ENCODE results near the gene PPP4C.
A peak's percentile ranks its signal among the peaks of the same experiment; 100 is the strongest.

PPP4C gene

DNA sequence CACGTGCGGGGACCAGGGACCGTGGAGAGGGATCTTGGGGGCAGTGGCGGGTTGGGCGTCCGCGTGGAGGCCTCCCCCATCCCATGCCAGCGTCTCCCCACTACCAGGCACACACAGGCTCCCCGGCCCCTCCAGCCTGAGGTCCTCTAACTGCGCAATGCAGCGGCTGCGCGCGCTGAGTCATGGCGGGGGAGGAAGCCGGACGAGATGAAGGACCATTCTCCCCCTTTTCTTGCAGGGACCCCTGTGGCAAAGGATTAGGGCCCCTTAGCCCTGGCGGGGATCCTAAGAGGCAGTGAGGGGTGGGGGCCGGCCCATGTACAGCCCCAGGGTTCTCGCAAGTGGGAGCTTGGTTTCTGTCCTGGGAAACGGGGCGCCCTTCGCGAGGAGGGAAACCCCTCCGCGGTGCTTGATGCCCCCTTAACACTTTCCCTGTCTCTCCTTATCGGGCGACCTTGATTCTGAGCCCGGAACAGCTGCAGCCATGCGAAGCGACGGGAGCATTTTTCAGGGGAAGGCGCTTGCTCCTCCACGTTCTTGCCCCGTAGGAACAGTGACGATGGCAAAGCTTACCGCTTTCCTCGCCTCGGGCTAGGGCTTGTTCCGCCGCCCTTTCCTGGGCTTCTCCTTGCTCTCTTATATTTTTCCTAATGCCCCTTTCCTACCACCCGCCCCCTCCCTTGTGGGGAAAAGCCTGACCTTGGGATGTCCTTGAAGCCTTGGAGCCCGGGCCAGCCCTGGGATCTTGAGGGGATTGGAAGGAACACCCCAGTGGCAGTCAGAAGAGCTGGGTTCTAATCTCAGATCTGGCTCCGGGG is 9.6 kb upstream of the PPP4C start:
- peak overlapping the region; percentile 99 for H3K9ac ChIP-seq (ENCODE audit: insufficient read length, low read depth)
- H3K4me3 ChIP-seq (ENCODE audit: insufficient read length, low read depth) = peak overlapping the region; percentile 98
- TF ChIP-seq SUZ12 (IDR thresholded peaks at IDR 0.05; ENCODE audit: extremely low read depth, insufficient read depth, insufficient read length) (no peak), ZNF274 (IDR thresholded peaks at IDR 0.05; ENCODE audit: low read depth, low read length) (no peak), YY1 (IDR thresholded peaks at IDR 0.05; ENCODE audit: insufficient read depth, insufficient read length) (no peak)
- H3K9me3 ChIP-seq (ENCODE audit: insufficient read depth, low read length) = no peaks in the 10 kb centered on the region
- no peaks in the 10 kb centered on the region for H3K27me3 ChIP-seq (ENCODE audit: insufficient read depth, insufficient read length)
- peaks cover 33% of the 10 kb centered on the region for H3K4me1 ChIP-seq (ENCODE audit: insufficient read depth, insufficient read length)
- H3K36me3 ChIP-seq (ENCODE audit: insufficient read depth, insufficient read length, low read length) = peaks cover 53% of the 10 kb centered on the region
- DNase-seq (ENCODE audit: low read depth, low spot score) = no peak

DNA sequence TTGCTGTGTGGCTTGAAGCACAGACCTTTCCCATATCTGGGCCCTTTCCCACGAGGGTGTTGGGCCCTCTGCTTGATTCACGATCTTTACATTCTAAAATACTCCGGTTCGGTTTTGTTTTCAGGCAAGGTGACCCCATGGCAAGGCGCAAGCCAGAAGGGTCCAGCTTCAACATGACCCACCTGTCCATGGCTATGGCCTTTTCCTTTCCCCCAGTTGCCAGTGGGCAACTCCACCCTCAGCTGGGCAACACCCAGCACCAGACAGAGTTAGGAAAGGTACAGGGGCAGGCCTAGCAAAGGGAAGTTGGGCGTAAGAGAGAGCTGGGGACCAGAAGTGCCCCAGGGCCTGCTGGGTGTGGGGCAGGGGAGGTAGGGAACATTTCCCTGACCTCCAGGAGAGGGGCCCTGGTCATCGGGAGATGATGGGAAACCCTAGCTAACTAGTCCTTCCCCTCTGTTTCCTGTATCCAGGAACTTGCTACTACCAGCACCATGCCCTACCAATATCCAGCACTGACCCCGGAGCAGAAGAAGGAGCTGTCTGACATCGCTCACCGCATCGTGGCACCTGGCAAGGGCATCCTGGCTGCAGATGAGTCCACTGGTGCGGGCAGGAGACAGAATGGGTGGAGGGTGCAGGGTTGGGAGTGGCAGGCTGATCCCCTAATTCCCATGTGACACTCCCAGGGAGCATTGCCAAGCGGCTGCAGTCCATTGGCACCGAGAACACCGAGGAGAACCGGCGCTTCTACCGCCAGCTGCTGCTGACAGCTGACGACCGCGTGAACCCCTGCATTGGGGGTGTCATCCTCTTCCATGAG is 8.8 kb upstream of the PPP4C start:
- H3K9ac ChIP-seq (ENCODE audit: insufficient read length, low read depth) = peak overlapping the region; percentile 99
- H3K27me3 ChIP-seq (ENCODE audit: insufficient read depth, insufficient read length) = no peaks in the 10 kb centered on the region
- TF ChIP-seq YY1 (IDR thresholded peaks at IDR 0.05; ENCODE audit: insufficient read depth, insufficient read length) = no peak
- TF ChIP-seq ZNF274 (IDR thresholded peaks at IDR 0.05; ENCODE audit: low read depth, low read length) = no peak
- no peak for TF ChIP-seq SUZ12 (IDR thresholded peaks at IDR 0.05; ENCODE audit: extremely low read depth, insufficient read depth, insufficient read length)
- H3K4me1 ChIP-seq (ENCODE audit: insufficient read depth, insufficient read length) = peaks cover 33% of the 10 kb centered on the region
- H3K36me3 ChIP-seq (ENCODE audit: insufficient read depth, insufficient read length, low read length) = peaks cover 60% of the 10 kb centered on the region
- no peak for DNase-seq (ENCODE audit: low read depth, low spot score)
- H3K4me3 ChIP-seq (ENCODE audit: insufficient read length, low read depth) = peak overlapping the region; percentile 98
- H3K9me3 ChIP-seq (ENCODE audit: insufficient read depth, low read length) = no peaks in the 10 kb centered on the region

- Histone ChIP-seq H3K36me3 (ENCODE audit: insufficient read depth, insufficient read length, low read length) (peaks cover 66% of the 10 kb centered on the region), H3K4me1 (ENCODE audit: insufficient read depth, insufficient read length) (peaks cover 33% of the 10 kb centered on the region), H3K9me3 (ENCODE audit: insufficient read depth, low read length) (no peaks in the 10 kb centered on the region), H3K9ac (ENCODE audit: insufficient read length, low read depth) (peak overlapping the region; percentile 99), H3K27me3 (ENCODE audit: insufficient read depth, insufficient read length) (no peaks in the 10 kb centered on the region), H3K4me3 (ENCODE audit: insufficient read length, low read depth) (peak overlapping the region; percentile 98)
- no peak for TF ChIP-seq SUZ12 (IDR thresholded peaks at IDR 0.05; ENCODE audit: extremely low read depth, insufficient read depth, insufficient read length)
- no peak for TF ChIP-seq ZNF274 (IDR thresholded peaks at IDR 0.05; ENCODE audit: low read depth, low read length)
- TF ChIP-seq YY1 (IDR thresholded peaks at IDR 0.05; ENCODE audit: insufficient read depth, insufficient read length) = no peak
- DNase-seq (ENCODE audit: low read depth, low spot score) = no peak
Measured at GRCh38 chr16:30067584-30067916, 8.2 kb upstream of the PPP4C start.

DNA sequence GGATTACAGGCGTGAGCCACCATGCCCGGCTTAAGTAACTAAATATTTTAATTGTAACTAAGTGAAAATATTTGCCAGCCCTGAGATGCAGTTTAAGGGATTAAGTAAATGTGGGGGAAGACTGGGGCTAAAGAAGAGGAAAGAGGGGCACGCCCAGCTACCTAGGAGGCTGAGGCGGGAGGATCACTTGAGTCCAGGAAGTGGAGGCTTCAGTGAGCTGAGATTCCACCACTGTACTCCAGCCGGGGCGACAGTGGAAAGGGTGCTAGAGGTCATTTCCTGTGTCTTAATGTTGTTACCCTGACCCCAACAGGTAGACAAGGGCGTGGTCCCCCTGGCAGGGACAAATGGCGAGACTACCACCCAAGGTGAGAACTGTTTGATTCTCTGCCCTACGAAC is 7.5 kb upstream of the PPP4C start:
- Histone ChIP-seq H3K4me1 (ENCODE audit: insufficient read depth, insufficient read length) (peaks cover 33% of the 10 kb centered on the region), H3K9ac (ENCODE audit: insufficient read length, low read depth) (no peak overlapping the region), H3K4me3 (ENCODE audit: insufficient read length, low read depth) (peak overlapping the region; percentile 20), H3K9me3 (ENCODE audit: insufficient read depth, low read length) (no peaks in the 10 kb centered on the region), H3K27me3 (ENCODE audit: insufficient read depth, insufficient read length) (no peaks in the 10 kb centered on the region), H3K36me3 (ENCODE audit: insufficient read depth, insufficient read length, low read length) (peaks cover 74% of the 10 kb centered on the region)
- no peak for DNase-seq (ENCODE audit: low read depth, low spot score)
- TF ChIP-seq ZNF274 (IDR thresholded peaks at IDR 0.05; ENCODE audit: low read depth, low read length) = no peak
- no peak for TF ChIP-seq SUZ12 (IDR thresholded peaks at IDR 0.05; ENCODE audit: extremely low read depth, insufficient read depth, insufficient read length)
- no peak for TF ChIP-seq YY1 (IDR thresholded peaks at IDR 0.05; ENCODE audit: insufficient read depth, insufficient read length)

DNA sequence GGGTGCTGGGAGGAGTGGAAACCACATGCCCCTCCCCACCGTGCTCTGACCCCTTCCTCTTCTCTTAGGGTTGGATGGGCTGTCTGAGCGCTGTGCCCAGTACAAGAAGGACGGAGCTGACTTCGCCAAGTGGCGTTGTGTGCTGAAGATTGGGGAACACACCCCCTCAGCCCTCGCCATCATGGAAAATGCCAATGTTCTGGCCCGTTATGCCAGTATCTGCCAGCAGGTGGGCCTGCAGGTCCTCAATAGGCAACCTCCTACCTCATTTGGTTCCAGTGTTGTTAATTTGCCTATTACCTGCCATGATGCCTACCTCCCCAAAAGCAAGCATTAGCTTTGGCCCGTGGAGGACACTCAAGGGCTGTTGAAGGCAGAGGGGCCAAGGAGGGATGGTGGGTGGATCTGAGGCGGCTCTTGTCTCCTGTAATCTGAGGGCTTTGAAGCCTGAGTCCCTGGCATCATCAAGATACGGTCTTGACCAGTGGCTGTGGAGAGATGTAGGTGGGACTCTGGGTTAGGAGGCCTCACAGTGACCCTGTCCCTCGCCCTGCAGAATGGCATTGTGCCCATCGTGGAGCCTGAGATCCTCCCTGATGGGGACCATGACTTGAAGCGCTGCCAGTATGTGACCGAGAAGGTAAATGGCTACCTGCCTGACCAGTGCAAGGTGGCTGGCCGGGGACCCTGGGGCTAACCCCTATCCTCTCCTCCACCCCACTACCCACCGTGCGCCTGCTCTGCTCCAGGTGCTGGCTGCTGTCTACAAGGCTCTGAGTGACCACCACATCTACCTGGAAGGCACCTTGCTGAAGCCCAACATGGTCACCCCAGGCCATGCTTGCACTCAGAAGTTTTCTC is 6.8 kb upstream of the PPP4C start:
- Histone ChIP-seq H3K4me3 (ENCODE audit: insufficient read length, low read depth) (no peak overlapping the region), H3K9me3 (ENCODE audit: insufficient read depth, low read length) (no peaks in the 10 kb centered on the region), H3K4me1 (ENCODE audit: insufficient read depth, insufficient read length) (peaks cover 28% of the 10 kb centered on the region), H3K36me3 (ENCODE audit: insufficient read depth, insufficient read length, low read length) (peaks cover 79% of the 10 kb centered on the region), H3K9ac (ENCODE audit: insufficient read length, low read depth) (peak overlapping the region; percentile 27), H3K27me3 (ENCODE audit: insufficient read depth, insufficient read length) (no peaks in the 10 kb centered on the region)
- TF ChIP-seq YY1 (IDR thresholded peaks at IDR 0.05; ENCODE audit: insufficient read depth, insufficient read length) (no peak), ZNF274 (IDR thresholded peaks at IDR 0.05; ENCODE audit: low read depth, low read length) (no peak), SUZ12 (IDR thresholded peaks at IDR 0.05; ENCODE audit: extremely low read depth, insufficient read depth, insufficient read length) (no peak)
- no peak for DNase-seq (ENCODE audit: low read depth, low spot score)

- Histone ChIP-seq H3K9ac (ENCODE audit: insufficient read length, low read depth) (no peak overlapping the region), H3K4me1 (ENCODE audit: insufficient read depth, insufficient read length) (peaks cover 28% of the 10 kb centered on the region), H3K36me3 (ENCODE audit: insufficient read depth, insufficient read length, low read length) (peaks cover 79% of the 10 kb centered on the region), H3K9me3 (ENCODE audit: insufficient read depth, low read length) (no peaks in the 10 kb centered on the region), H3K27me3 (ENCODE audit: insufficient read depth, insufficient read length) (no peaks in the 10 kb centered on the region), H3K4me3 (ENCODE audit: insufficient read length, low read depth) (no peak overlapping the region)
- DNase-seq (ENCODE audit: low read depth, low spot score) = no peak
- no peak for TF ChIP-seq YY1 (IDR thresholded peaks at IDR 0.05; ENCODE audit: insufficient read depth, insufficient read length)
- no peak for TF ChIP-seq ZNF274 (IDR thresholded peaks at IDR 0.05; ENCODE audit: low read depth, low read length)
- TF ChIP-seq SUZ12 (IDR thresholded peaks at IDR 0.05; ENCODE audit: extremely low read depth, insufficient read depth, insufficient read length) = no peak
Measured at GRCh38 chr16:30069611-30070462, 6.0 kb upstream of the PPP4C start.
